Breast epithelium (tissue), 3 donors: ENCODE data around the gene NXNL1.

ENCODE experiments used
- CTCF ChIP-seq, 3 donors: fragments of 450-650 bp; IDR thresholded peaks; one replicate each; pipeline ENCODE4 v1.5.1; 2016 to 2017; ENCODE audit warnings: antibody characterized with exemption in 3 of 3, mild to moderate bottlenecking in 3 of 3, moderate library complexity in 3 of 3
- POLR2AphosphoS5 ChIP-seq, 3 donors: sonication (generic); formaldehyde crosslinking; IDR thresholded peaks; one replicate each; pipeline ENCODE4 v1.6.1; 2017; ENCODE audit warnings: antibody characterized with exemption in 3 of 3

- TF ChIP-seq CTCF (IDR thresholded peaks at IDR 0.05) (no peak), POLR2AphosphoS5 (IDR thresholded peaks at IDR 0.05) (no peak)
Measured at GRCh38 chr19:17488593-17489391, 28.1 kb upstream of the NXNL1 start.
